ENCODE results near the gene CDK16. TPM values are rescaled to one million over a fixed set of nuclear protein-coding genes. Genes with fewer than 3 reads are reported as not detected.

The CDK16 gene
- total RNA-seq, 1 donor from 2014 or later = 107 TPM

GRCh38 chrX:47217121-47217851 lies 1.2 kb upstream of the CDK16 start:
- H3K4me3 ChIP-seq (ENCODE audit: low read depth, low read length) = no peak overlapping the region
- peaks cover 10% of the 10 kb centered on the region for H3K36me3 ChIP-seq (ENCODE audit: control insufficient read depth, insufficient read depth, low read length)
- H3K27me3 ChIP-seq (ENCODE audit: control insufficient read depth, insufficient read depth, low read length) = no peaks in the 10 kb centered on the region
- no peak for TF ChIP-seq CTCF (IDR thresholded peaks at IDR 0.05; ENCODE audit: insufficient read depth, low read length, poor library complexity, severe bottlenecking)
- no peak for DNase-seq (ENCODE audit: low read depth)

GRCh38 chrX:47217852-47218279 lies 615 bp upstream of the CDK16 start:
- Histone ChIP-seq H3K36me3 (ENCODE audit: control insufficient read depth, insufficient read depth, low read length) (peaks cover 7% of the 10 kb centered on the region), H3K4me3 (ENCODE audit: low read depth, low read length) (peak overlapping the region; percentile 73), H3K27me3 (ENCODE audit: control insufficient read depth, insufficient read depth, low read length) (no peaks in the 10 kb centered on the region)
- peak; percentile 92 for DNase-seq (ENCODE audit: low read depth)
- no peak for TF ChIP-seq CTCF (IDR thresholded peaks at IDR 0.05; ENCODE audit: insufficient read depth, low read length, poor library complexity, severe bottlenecking)

GRCh38 chrX:47218920-47219815 lies 687 bp downstream of the CDK16 start:
- H3K27me3 ChIP-seq (ENCODE audit: control insufficient read depth, insufficient read depth, low read length) = no peaks in the 10 kb centered on the region
- TF ChIP-seq CTCF (IDR thresholded peaks at IDR 0.05; ENCODE audit: insufficient read depth, low read length, poor library complexity, severe bottlenecking) = no peak
- H3K4me3 ChIP-seq (ENCODE audit: low read depth, low read length) = peak overlapping the region; percentile 73
- peaks cover 4% of the 10 kb centered on the region for H3K36me3 ChIP-seq (ENCODE audit: control insufficient read depth, insufficient read depth, low read length)
- DNase-seq (ENCODE audit: low read depth) = no peak

- no peak for TF ChIP-seq CTCF (IDR thresholded peaks at IDR 0.05; ENCODE audit: insufficient read depth, low read length, poor library complexity, severe bottlenecking)
- Histone ChIP-seq H3K4me3 (ENCODE audit: low read depth, low read length) (no peak overlapping the region), H3K27me3 (ENCODE audit: control insufficient read depth, insufficient read depth, low read length) (no peaks in the 10 kb centered on the region), H3K36me3 (ENCODE audit: control insufficient read depth, insufficient read depth, low read length) (peaks cover 2% of the 10 kb centered on the region)
- no peak for DNase-seq (ENCODE audit: low read depth)
Observed at GRCh38 chrX:47221756-47222155, 3.3 kb downstream of the CDK16 start.

GRCh38 chrX:47222751-47223350 lies 4.4 kb downstream of the CDK16 start:
- no peaks in the 10 kb centered on the region for H3K27me3 ChIP-seq (ENCODE audit: control insufficient read depth, insufficient read depth, low read length)
- H3K4me3 ChIP-seq (ENCODE audit: low read depth, low read length) = no peak overlapping the region
- peaks cover 2% of the 10 kb centered on the region for H3K36me3 ChIP-seq (ENCODE audit: control insufficient read depth, insufficient read depth, low read length)
- DNase-seq (ENCODE audit: low read depth) = no peak
- TF ChIP-seq CTCF (IDR thresholded peaks at IDR 0.05; ENCODE audit: insufficient read depth, low read length, poor library complexity, severe bottlenecking) = no peak
